Smooth muscle cell (in vitro differentiated cells): Measurements from ENCODE around the gene IL6R. TPM values are rescaled to one million over a fixed set of nuclear protein-coding genes. Genes with fewer than 3 reads are reported as not detected.

Experiments used
- DNase-seq: peaks from one replicate; lab custom pipeline; 2025; ENCODE audit not compliant: unreplicated experiment; lab: John Stamatoyannopoulos, UW
- H2AFZ ChIP-seq: fragments of 200-600 bp; sonication (generic); 2 replicates; pipeline ENCODE4 v1.6.0; 2016; ENCODE audit warnings: antibody characterized with exemption, low read depth, mild to moderate bottlenecking
- H3F3A ChIP-seq: fragments of 200-600 bp; sonication (generic); 2 replicates; pipeline ENCODE4 v1.6.0; 2017; ENCODE audit warnings: antibody characterized with exemption, low read depth
- H3K27ac ChIP-seq: fragments of 200-600 bp; sonication (generic); 2 replicates; pipeline ENCODE4 v1.5.1; 2016; ENCODE audit warnings: low read depth, mild to moderate bottlenecking
- H3K27me3 ChIP-seq: fragments of 200-600 bp; sonication (generic); 2 replicates; pipeline ENCODE4 v1.6.1; 2016; ENCODE audit warnings: low read depth, mild to moderate bottlenecking
- H3K36me3 ChIP-seq: fragments of 200-600 bp; sonication (generic); 2 replicates; pipeline ENCODE4 v1.5.1; 2016; ENCODE audit warnings: low read depth
- H3K4me1 ChIP-seq: fragments of 200-600 bp; sonication (generic); 2 replicates; pipeline ENCODE4 v1.5.1; 2016; ENCODE audit warnings: low read depth
- H3K4me2 ChIP-seq: fragments of 200-600 bp; sonication (generic); 2 replicates; pipeline ENCODE4 v1.6.0; 2016; ENCODE audit warnings: mild to moderate bottlenecking
- H3K4me3 ChIP-seq: fragments of 200-600 bp; sonication (generic); 2 replicates; pipeline ENCODE4 v1.5.1; 2016; ENCODE audit warnings: mild to moderate bottlenecking
- H3K79me2 ChIP-seq: fragments of 200-600 bp; sonication (generic); 2 replicates; pipeline ENCODE4 v1.6.0; 2016; ENCODE audit warnings: low read depth, mild to moderate bottlenecking
- H3K9ac ChIP-seq: fragments of 200-600 bp; sonication (generic); 2 replicates; pipeline ENCODE4 v1.6.0; 2016; ENCODE audit warnings: low read depth
- H3K9me3 ChIP-seq: fragments of 200-600 bp; sonication (generic); replicated peaks from 2 replicates; pipeline ENCODE4 v1.5.1; 2016; ENCODE audit warnings: low read depth
- H4K20me1 ChIP-seq: fragments of 200-600 bp; sonication (generic); 2 replicates; pipeline ENCODE4 v1.6.0; 2016; ENCODE audit warnings: low read depth
- CTCF ChIP-seq: fragments of 200-600 bp; sonication (generic); IDR thresholded peaks from 2 replicates; pipeline ENCODE4 v1.5.1; 2017; ENCODE audit warnings: borderline replicate concordance, mild to moderate bottlenecking, antibody characterized with exemption; ENCODE audit not compliant: insufficient read depth, poor library complexity, severe bottlenecking
- WGBS: methylation state at CpG from one replicate; pipeline ENCODE4 v1.1.7; 2016; ENCODE audit warnings: low lambda C conversion rate; 5-methylcytosine and 5-hydroxymethylcytosine counted together
- polyA plus RNA-seq: library from polyadenylated mRNA; unstranded; fragments of >200 nt; fragmentation: Nextera tagmentation; extraction: Ambion mirVana; gene quantifications from 2 replicates; pipeline ENCODE4 v1.2.1, GENCODE V29; 2016
- total RNA-seq: library from RNA; depleted of rRNA; stranded (reverse); fragments of >200 nt; gene quantifications from 2 replicates; pipeline ENCODE4 v1.2.3, GENCODE V29; 2014

Gene IL6R
- total and polyA plus RNA-seq, 2 experiments from 2014 or later: 1.8 to 1.9 TPM

GRCh38 chr1:154497026-154497806, 92.1 kb downstream of the IL6R start:
- H3K9me3 ChIP-seq: no peaks in the 10 kb centered on the region
- H3K9ac ChIP-seq: no peak overlapping the region
- H2AFZ ChIP-seq: peak overlapping the region; percentile 76
- peaks cover 6% of the 10 kb centered on the region for H3F3A ChIP-seq
- H3K4me2 ChIP-seq: peak overlapping the region; percentile 30
- H3K79me2 ChIP-seq: no peaks in the 10 kb centered on the region
- no peaks in the 10 kb centered on the region for H3K36me3 ChIP-seq
- TF ChIP-seq CTCF: no peak
- H3K27me3 ChIP-seq: peaks cover 37% of the 10 kb centered on the region
- DNase-seq: no peak
- H3K27ac ChIP-seq: no peak overlapping the region
- H3K4me1 ChIP-seq: peaks cover 15% of the 10 kb centered on the region
- H4K20me1 ChIP-seq: no peaks in the 10 kb centered on the region
- no peak overlapping the region for H3K4me3 ChIP-seq
- WGBS: 48% methylated on average over 5 of the region's 5 CpGs

- H3K27ac ChIP-seq: no peak overlapping the region
- TF ChIP-seq CTCF: no peak
- peaks cover 8% of the 10 kb centered on the region for H3K4me1 ChIP-seq
- H3K4me2 ChIP-seq: no peak overlapping the region
- H2AFZ ChIP-seq: no peak overlapping the region
- H3K9me3 ChIP-seq: no peaks in the 10 kb centered on the region
- no peaks in the 10 kb centered on the region for H3K36me3 ChIP-seq
- H3F3A ChIP-seq: peaks cover 6% of the 10 kb centered on the region
- H3K79me2 ChIP-seq: no peaks in the 10 kb centered on the region
- H3K9ac ChIP-seq: no peak overlapping the region
- 93% methylated on average over 1 of the region's 1 CpG for WGBS
- no peak for DNase-seq
- H4K20me1 ChIP-seq: no peaks in the 10 kb centered on the region
- no peak overlapping the region for H3K4me3 ChIP-seq
- H3K27me3 ChIP-seq: peaks cover 60% of the 10 kb centered on the region
These were observed 94.3 kb downstream of the IL6R start for GRCh38 chr1:154499446-154499845.

GRCh38 chr1:154500533-154500932, 95.4 kb downstream of the IL6R start:
- peaks cover 67% of the 10 kb centered on the region for H3K27me3 ChIP-seq
- 92% methylated on average over 8 of the region's 8 CpGs for WGBS
- no peak for DNase-seq

More at GRCh38 chr1:154500533-154500932, 95.4 kb downstream of the IL6R start:
- Histone ChIP-seq H3F3A (peaks cover 6% of the 10 kb centered on the region), H3K4me2 (no peak overlapping the region), H2AFZ (no peak overlapping the region), H4K20me1 (no peaks in the 10 kb centered on the region), H3K9ac (no peak overlapping the region), H3K79me2 (no peaks in the 10 kb centered on the region), H3K36me3 (no peaks in the 10 kb centered on the region), H3K4me3 (no peak overlapping the region), H3K27ac (no peak overlapping the region), H3K4me1 (peaks cover 8% of the 10 kb centered on the region), H3K9me3 (no peaks in the 10 kb centered on the region)
- TF ChIP-seq CTCF: no peak
